ENCODE results near the gene LSS. TPM values are rescaled to one million over a fixed set of nuclear protein-coding genes. Genes with fewer than 3 reads are reported as not detected.

Gene LSS
- total RNA-seq, 2 donors from 2014 or later: 78.1 to 109 TPM

DNA sequence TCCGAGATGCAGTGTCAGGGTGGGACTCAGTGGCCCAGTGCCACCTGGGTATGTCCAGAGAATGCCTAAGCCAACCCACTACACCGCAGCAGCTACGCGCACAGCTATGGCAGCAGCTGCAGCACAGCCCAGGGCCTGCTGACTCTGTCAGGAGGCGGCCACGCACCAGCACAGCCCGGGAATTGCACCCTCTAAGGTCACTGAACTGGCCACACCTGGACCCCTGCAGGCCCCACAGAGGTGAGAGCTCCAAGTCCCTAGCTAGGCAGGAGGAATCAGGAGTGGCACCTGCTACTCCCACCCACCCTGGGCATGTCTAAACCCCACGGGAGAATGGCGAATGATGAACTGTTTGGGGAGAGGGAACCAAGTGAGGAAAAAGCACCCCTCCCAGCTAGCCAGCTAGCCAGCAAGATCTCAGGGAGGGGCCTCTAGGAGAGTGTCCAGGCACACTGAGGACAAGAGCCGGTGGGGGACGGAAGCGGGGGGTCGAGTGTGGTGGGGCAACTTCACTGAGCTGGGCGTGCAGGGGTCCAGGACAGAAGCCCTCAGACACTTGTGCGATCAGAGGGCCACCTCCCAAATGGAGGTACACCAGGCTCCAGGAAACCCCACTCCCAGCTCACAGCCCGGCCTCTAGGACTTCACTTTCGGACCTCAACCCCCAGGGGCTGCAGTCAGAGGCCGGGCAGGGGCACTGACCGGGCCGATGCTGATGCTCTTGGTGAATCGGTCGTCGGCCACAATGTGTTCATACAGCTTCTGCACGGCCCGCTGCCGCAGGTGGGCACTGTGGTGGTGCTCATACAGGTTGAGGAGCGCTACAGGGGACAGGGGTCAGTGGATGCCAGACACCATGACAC is 13.9 kb downstream of the LSS start:
- TF ChIP-seq, protein P1, sequence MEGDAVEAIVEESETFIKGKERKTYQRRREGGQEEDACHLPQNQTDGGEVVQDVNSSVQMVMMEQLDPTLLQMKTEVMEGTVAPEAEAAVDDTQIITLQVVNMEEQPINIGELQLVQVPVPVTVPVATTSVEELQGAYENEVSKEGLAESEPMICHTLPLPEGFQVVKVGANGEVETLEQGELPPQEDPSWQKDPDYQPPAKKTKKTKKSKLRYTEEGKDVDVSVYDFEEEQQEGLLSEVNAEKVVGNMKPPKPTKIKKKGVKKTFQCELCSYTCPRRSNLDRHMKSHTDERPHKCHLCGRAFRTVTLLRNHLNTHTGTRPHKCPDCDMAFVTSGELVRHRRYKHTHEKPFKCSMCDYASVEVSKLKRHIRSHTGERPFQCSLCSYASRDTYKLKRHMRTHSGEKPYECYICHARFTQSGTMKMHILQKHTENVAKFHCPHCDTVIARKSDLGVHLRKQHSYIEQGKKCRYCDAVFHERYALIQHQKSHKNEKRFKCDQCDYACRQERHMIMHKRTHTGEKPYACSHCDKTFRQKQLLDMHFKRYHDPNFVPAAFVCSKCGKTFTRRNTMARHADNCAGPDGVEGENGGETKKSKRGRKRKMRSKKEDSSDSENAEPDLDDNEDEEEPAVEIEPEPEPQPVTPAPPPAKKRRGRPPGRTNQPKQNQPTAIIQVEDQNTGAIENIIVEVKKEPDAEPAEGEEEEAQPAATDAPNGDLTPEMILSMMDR (IDR thresholded peaks at IDR 0.05): no peak
- no peaks in the 10 kb centered on the region for H3K9me3 ChIP-seq
- DNase-seq (ENCODE audit: low spot score): no peak
- H3K4me1 ChIP-seq (ENCODE audit: control insufficient read depth in 1 of 2, low read depth in 2 of 2): no peaks in the 10 kb centered on the region
- ATAC-seq (ENCODE audit: insufficient number of reproducible peaks, low FRiP score, low read depth): no peak
- no peak overlapping the region for H3K4me3 ChIP-seq
- H3K27me3 ChIP-seq (replicated peaks; ENCODE audit: insufficient read depth): no peaks in the 10 kb centered on the region
- peaks cover 49% of the 10 kb centered on the region for H3K36me3 ChIP-seq
- no peak overlapping the region for H3K27ac ChIP-seq

DNA sequence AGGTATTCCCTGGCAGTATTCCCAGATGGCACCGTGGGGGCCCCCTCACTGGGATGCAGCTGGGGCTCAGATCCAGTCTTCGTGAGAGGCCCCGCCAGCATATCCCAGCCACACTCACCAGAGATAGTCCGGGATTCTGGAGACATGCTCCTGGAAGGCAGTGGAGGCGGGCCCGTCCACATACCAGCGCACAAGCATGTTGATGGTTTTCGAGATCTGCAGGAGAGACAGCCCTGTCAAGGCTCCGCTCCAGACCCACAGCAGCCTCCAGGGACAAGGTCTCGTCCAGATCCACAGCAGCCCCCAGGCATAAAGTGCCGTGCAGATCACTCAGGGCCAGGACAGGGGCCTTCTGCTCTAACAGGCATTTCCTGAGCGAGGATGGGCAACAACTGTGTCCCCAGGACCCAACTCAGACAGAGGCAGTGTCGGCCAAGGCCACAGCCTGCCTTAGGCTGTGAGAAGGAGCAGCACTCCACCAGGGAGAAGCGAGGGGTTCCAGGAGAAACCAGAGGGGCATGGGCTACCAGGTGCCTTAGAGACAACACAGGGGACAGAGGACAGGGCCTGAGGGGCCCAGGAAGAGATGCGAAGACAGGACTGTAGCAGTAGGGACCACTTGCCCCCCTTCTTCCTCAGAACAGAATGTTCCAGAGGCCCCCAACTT is 14.8 kb downstream of the LSS start:
- H3K9me3 ChIP-seq: no peaks in the 10 kb centered on the region
- H3K27me3 ChIP-seq (replicated peaks; ENCODE audit: insufficient read depth): no peaks in the 10 kb centered on the region
- DNase-seq (ENCODE audit: low spot score) (no peak), ATAC-seq (ENCODE audit: insufficient number of reproducible peaks, low FRiP score, low read depth) (no peak)
- H3K36me3 ChIP-seq: peaks cover 51% of the 10 kb centered on the region
- no peak overlapping the region for H3K27ac ChIP-seq
- TF ChIP-seq, protein P1 (IDR thresholded peaks at IDR 0.05): no peak
- no peak overlapping the region for H3K4me3 ChIP-seq
- H3K4me1 ChIP-seq (ENCODE audit: control insufficient read depth in 1 of 2, low read depth in 2 of 2): no peaks in the 10 kb centered on the region

DNA sequence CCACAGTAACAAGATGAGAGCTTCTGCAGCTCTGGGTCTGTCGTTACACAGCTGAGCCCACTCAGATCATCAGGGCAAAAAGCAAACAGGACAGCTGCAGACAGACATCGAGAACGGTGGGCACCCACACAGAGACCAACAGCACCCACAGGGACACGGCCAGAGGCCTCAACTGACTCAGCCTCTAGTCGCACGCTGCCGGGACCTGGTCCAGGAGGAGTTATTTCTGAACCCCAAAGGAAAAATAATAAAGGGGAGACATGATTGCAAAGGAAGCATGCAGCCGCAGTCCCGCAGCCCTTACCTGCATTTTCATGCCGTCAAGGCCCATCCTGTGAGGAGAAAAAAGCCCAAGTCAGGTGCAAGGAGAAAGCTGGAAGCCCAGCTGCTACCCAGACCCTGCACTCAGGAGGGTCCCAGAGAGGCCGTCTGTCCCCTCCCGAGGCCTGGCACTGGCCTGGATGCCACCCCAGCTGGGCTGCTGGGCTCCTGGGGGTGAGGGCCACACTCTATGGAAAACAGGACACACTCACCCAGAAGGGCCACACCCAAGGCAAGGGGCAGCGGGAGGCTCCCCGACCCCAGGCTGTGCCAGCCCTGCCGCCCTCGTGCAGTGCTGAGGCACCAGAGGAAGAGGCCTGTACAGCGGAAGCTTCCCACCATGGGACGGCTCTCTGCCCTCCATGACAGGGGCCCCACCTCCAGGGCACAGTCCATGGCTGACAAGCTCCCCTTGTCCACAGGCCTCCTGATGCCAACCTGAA is 15.7 kb downstream of the LSS start:
- Histone ChIP-seq H3K27ac (no peak overlapping the region), H3K4me3 (no peak overlapping the region), H3K36me3 (peaks cover 60% of the 10 kb centered on the region), H3K27me3 (replicated peaks; ENCODE audit: insufficient read depth) (no peaks in the 10 kb centered on the region), H3K9me3 (no peaks in the 10 kb centered on the region), H3K4me1 (ENCODE audit: control insufficient read depth in 1 of 2, low read depth in 2 of 2) (no peaks in the 10 kb centered on the region)
- TF ChIP-seq, protein P1 (IDR thresholded peaks at IDR 0.05): no peak
- ATAC-seq (ENCODE audit: insufficient number of reproducible peaks, low FRiP score, low read depth) (no peak), DNase-seq (ENCODE audit: low spot score) (no peak)

DNA sequence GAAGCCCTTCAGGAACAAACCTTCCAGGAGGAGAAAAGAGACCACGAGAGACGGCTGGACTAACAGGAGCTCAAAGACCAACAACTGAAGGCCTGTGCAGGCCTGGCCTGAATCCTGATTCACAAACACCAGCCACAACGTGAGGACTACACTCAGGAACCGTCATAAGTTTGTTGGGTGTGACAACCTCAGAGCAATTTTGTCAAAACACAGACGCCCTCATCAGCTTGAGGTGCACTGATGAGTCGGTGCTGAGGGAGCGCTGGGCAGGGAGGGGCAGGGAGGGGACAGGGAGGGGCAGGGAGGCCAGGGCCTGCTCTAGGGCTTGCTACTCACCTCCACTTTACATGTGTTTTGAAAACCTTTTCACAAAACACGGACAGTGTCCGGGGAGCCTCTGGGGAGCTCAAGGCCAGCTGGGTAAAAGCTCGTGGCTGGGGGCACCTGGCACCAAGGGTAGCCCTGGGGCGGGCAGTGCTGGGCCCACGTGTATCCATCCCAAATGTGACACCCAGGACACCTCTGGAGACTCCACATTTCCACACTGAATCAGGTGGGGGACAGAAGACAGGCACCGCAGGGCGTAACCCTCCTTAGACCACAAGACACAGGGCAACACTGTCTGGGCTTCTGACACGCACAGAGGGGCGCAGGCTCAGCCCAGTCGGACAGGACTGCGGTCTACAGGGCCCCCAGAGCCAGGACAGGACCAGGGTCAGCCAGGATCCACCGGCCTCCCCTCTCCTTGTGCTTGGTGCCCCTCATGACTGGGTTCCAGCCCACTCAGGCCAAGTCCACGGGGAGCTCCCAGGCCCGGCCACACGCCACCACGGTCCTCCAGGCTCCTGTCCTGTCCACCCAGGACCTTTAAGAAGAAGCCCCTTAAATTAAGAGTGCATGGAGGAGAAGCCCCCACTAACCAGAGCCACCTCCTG is 16.5 kb downstream of the LSS start:
- Histone ChIP-seq H3K27ac (no peak overlapping the region), H3K36me3 (peaks cover 68% of the 10 kb centered on the region), H3K27me3 (replicated peaks; ENCODE audit: insufficient read depth) (no peaks in the 10 kb centered on the region), H3K4me1 (ENCODE audit: control insufficient read depth in 1 of 2, low read depth in 2 of 2) (no peaks in the 10 kb centered on the region), H3K9me3 (no peaks in the 10 kb centered on the region), H3K4me3 (no peak overlapping the region)
- ATAC-seq (ENCODE audit: insufficient number of reproducible peaks, low FRiP score, low read depth) (no peak), DNase-seq (ENCODE audit: low spot score) (no peak)
- TF ChIP-seq, protein P1 (IDR thresholded peaks at IDR 0.05): no peak

Measured in thoracic aorta (tissue), 2 donors.